Smooth muscle cell (in vitro differentiated cells): Measurements from ENCODE around the gene SYT3. TPM values are rescaled to one million over a fixed set of nuclear protein-coding genes. Genes with fewer than 3 reads are reported as not detected.

Source experiments
- DNase-seq: peaks from one replicate; lab custom pipeline; 2025; ENCODE audit not compliant: unreplicated experiment; lab: John Stamatoyannopoulos, UW
- H2AFZ ChIP-seq: fragments of 200-600 bp; sonication (generic); 2 replicates; pipeline ENCODE4 v1.6.0; 2016; ENCODE audit warnings: antibody characterized with exemption, low read depth, mild to moderate bottlenecking
- H3F3A ChIP-seq: fragments of 200-600 bp; sonication (generic); 2 replicates; pipeline ENCODE4 v1.6.0; 2017; ENCODE audit warnings: antibody characterized with exemption, low read depth
- H3K27ac ChIP-seq: fragments of 200-600 bp; sonication (generic); 2 replicates; pipeline ENCODE4 v1.5.1; 2016; ENCODE audit warnings: low read depth, mild to moderate bottlenecking
- H3K27me3 ChIP-seq: fragments of 200-600 bp; sonication (generic); 2 replicates; pipeline ENCODE4 v1.6.1; 2016; ENCODE audit warnings: low read depth, mild to moderate bottlenecking
- H3K36me3 ChIP-seq: fragments of 200-600 bp; sonication (generic); 2 replicates; pipeline ENCODE4 v1.5.1; 2016; ENCODE audit warnings: low read depth
- H3K4me1 ChIP-seq: fragments of 200-600 bp; sonication (generic); 2 replicates; pipeline ENCODE4 v1.5.1; 2016; ENCODE audit warnings: low read depth
- H3K4me2 ChIP-seq: fragments of 200-600 bp; sonication (generic); 2 replicates; pipeline ENCODE4 v1.6.0; 2016; ENCODE audit warnings: mild to moderate bottlenecking
- H3K4me3 ChIP-seq: fragments of 200-600 bp; sonication (generic); 2 replicates; pipeline ENCODE4 v1.5.1; 2016; ENCODE audit warnings: mild to moderate bottlenecking
- H3K79me2 ChIP-seq: fragments of 200-600 bp; sonication (generic); 2 replicates; pipeline ENCODE4 v1.6.0; 2016; ENCODE audit warnings: low read depth, mild to moderate bottlenecking
- H3K9ac ChIP-seq: fragments of 200-600 bp; sonication (generic); 2 replicates; pipeline ENCODE4 v1.6.0; 2016; ENCODE audit warnings: low read depth
- H3K9me3 ChIP-seq: fragments of 200-600 bp; sonication (generic); replicated peaks from 2 replicates; pipeline ENCODE4 v1.5.1; 2016; ENCODE audit warnings: low read depth
- H4K20me1 ChIP-seq: fragments of 200-600 bp; sonication (generic); 2 replicates; pipeline ENCODE4 v1.6.0; 2016; ENCODE audit warnings: low read depth
- WGBS: methylation state at CpG from one replicate; pipeline ENCODE4 v1.1.7; 2016; ENCODE audit warnings: low lambda C conversion rate; 5-methylcytosine and 5-hydroxymethylcytosine counted together
- polyA plus RNA-seq: library from polyadenylated mRNA; unstranded; fragments of >200 nt; fragmentation: Nextera tagmentation; extraction: Ambion mirVana; gene quantifications from 2 replicates; pipeline ENCODE4 v1.2.1, GENCODE V29; 2016
- total RNA-seq: library from RNA; depleted of rRNA; stranded (reverse); fragments of >200 nt; gene quantifications from 2 replicates; pipeline ENCODE4 v1.2.3, GENCODE V29; 2014
- TF ChIP-seq, protein P1 (sequence below): fragments of 200-600 bp; sonication (generic); IDR thresholded peaks from 2 replicates; pipeline ENCODE4 v1.5.1; 2017; ENCODE audit warnings: borderline replicate concordance, mild to moderate bottlenecking, antibody characterized with exemption; ENCODE audit not compliant: insufficient read depth, poor library complexity, severe bottlenecking

Gene SYT3
- total and polyA plus RNA-seq, 2 experiments from 2014 or later, result 0.13 to 1.8 TPM

DNA sequence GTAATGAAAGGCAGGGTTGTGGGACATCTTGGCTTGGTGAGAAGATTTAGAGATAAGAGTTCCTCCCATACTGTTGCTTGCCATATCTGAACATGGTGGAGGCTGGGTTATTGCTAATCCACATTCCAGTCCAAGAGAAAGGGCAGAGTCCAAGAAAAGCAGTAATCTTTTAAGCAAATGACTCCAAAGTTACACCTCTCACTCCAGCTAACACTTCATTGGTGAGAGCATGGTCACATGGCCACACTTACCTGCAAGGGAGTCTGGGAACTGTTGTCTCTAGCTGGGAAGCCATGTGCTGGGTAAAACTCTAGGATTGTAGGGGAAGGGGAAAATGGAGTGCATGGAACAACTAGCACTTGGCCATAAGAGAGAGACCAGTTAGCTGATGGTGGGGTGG is 15.2 kb upstream of the SYT3 start:
- no peak overlapping the region for H3K4me2 ChIP-seq
- H3F3A ChIP-seq, result no peaks in the 10 kb centered on the region
- H3K27me3 ChIP-seq, result no peaks in the 10 kb centered on the region
- no peak for DNase-seq
- H3K79me2 ChIP-seq, result no peaks in the 10 kb centered on the region
- H4K20me1 ChIP-seq, result no peaks in the 10 kb centered on the region
- no peaks in the 10 kb centered on the region for H3K9me3 ChIP-seq
- no peak overlapping the region for H2AFZ ChIP-seq
- H3K4me3 ChIP-seq, result no peak overlapping the region
- no peaks in the 10 kb centered on the region for H3K36me3 ChIP-seq
- no peaks in the 10 kb centered on the region for H3K4me1 ChIP-seq
- no peak overlapping the region for H3K27ac ChIP-seq
- H3K9ac ChIP-seq, result no peak overlapping the region
- TF ChIP-seq, protein P1, sequence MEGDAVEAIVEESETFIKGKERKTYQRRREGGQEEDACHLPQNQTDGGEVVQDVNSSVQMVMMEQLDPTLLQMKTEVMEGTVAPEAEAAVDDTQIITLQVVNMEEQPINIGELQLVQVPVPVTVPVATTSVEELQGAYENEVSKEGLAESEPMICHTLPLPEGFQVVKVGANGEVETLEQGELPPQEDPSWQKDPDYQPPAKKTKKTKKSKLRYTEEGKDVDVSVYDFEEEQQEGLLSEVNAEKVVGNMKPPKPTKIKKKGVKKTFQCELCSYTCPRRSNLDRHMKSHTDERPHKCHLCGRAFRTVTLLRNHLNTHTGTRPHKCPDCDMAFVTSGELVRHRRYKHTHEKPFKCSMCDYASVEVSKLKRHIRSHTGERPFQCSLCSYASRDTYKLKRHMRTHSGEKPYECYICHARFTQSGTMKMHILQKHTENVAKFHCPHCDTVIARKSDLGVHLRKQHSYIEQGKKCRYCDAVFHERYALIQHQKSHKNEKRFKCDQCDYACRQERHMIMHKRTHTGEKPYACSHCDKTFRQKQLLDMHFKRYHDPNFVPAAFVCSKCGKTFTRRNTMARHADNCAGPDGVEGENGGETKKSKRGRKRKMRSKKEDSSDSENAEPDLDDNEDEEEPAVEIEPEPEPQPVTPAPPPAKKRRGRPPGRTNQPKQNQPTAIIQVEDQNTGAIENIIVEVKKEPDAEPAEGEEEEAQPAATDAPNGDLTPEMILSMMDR, result no peak

DNA sequence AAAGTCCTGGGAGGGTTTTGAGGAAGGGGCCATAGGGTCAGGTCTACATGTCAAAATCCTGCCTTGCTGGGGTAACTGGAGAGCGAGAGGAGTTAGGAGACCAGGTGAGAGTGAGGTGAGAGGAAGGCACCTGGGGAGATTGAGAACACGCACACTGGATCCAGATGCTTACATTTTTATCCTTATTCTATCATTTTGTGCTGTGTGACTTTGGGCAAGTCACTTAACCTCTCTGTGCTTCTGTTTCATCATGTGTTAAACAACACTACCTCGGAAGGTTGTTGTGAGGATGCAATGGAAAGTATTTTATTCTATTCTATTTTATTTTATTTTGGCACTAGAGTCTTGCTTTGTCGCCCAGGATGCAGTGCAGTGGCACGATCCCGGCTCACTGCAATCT is 13.0 kb upstream of the SYT3 start:
- Histone ChIP-seq H3K9ac (no peak overlapping the region), H3F3A (no peaks in the 10 kb centered on the region), H3K79me2 (no peaks in the 10 kb centered on the region), H3K9me3 (no peaks in the 10 kb centered on the region), H2AFZ (no peak overlapping the region), H4K20me1 (no peaks in the 10 kb centered on the region), H3K27me3 (no peaks in the 10 kb centered on the region), H3K36me3 (no peaks in the 10 kb centered on the region), H3K27ac (no peak overlapping the region), H3K4me2 (no peak overlapping the region), H3K4me3 (no peak overlapping the region), H3K4me1 (no peaks in the 10 kb centered on the region)
- TF ChIP-seq, protein P1, result no peak
- no peak for DNase-seq
- WGBS, result 91% methylated on average over 6 of the region's 6 CpGs

DNA sequence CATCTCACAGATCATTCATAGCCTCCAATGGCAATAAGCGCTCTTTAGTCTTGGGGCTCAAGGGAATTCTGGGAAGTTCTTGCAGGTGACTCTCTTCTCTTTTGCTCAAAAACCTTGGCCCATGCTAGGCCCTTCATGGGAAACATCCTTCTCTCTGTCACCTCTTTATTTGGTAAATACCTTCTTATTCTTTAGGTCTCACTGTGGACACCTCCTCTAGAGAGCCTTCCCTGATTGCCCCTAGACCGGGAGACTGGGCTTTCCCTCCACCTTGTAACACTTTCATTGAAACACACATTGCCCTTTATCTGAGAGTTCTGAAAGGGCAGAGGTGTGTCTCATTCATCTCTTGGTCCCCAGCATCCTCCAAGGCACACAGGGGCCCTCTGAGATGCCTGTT is 11.5 kb upstream of the SYT3 start:
- Histone ChIP-seq H2AFZ (no peak overlapping the region), H3K4me2 (no peak overlapping the region), H3K27ac (no peak overlapping the region), H3K36me3 (no peaks in the 10 kb centered on the region), H3F3A (no peaks in the 10 kb centered on the region), H3K27me3 (no peaks in the 10 kb centered on the region), H3K4me3 (no peak overlapping the region), H3K79me2 (no peaks in the 10 kb centered on the region), H3K4me1 (no peaks in the 10 kb centered on the region), H3K9me3 (no peaks in the 10 kb centered on the region), H3K9ac (no peak overlapping the region), H4K20me1 (no peaks in the 10 kb centered on the region)
- TF ChIP-seq, protein P1, result no peak
- no peak for DNase-seq
- WGBS, result 88% methylated on average over 2 of the region's 2 CpGs
